HFFc6 (cell line): ENCODE results near the gene LAMA1. TPM values are rescaled to one million over a fixed set of nuclear protein-coding genes. Genes with fewer than 3 reads are reported as not detected.

Experiments used
- DNase-seq: peaks from one replicate; pipeline ENCODE4 v3.0.0-alpha.2; 2018
- H3K27ac Mint-ChIP-seq: 2 replicates; pipeline ENCODE4 v1.8.0; 2020; ENCODE audit warnings: mild to moderate bottlenecking, mixed read lengths
- H3K27me3 Mint-ChIP-seq: 2 replicates; pipeline ENCODE4 v1.8.0; 2021; ENCODE audit warnings: mild to moderate bottlenecking, moderate library complexity, mixed read lengths; ENCODE audit not compliant: insufficient read depth
- H3K36me3 Mint-ChIP-seq: 2 replicates; pipeline ENCODE4 v1.8.0; 2021; ENCODE audit warnings: low read depth, mixed read lengths
- H3K4me1 Mint-ChIP-seq: 2 replicates; pipeline ENCODE4 v1.8.0; 2020; ENCODE audit warnings: low read depth, mixed read lengths
- H3K4me3 Mint-ChIP-seq: 2 replicates; pipeline ENCODE4 v1.8.0; 2020; ENCODE audit warnings: mild to moderate bottlenecking, moderate library complexity, mixed read lengths
- H3K9me3 Mint-ChIP-seq: 2 replicates; pipeline ENCODE4 v1.8.0; 2020; ENCODE audit warnings: mild to moderate bottlenecking, mixed read lengths
- CTCF ChIP-seq: fragments of 200-600 bp; sonication (generic); IDR thresholded peaks from 2 replicates; pipeline ENCODE4 v1.5.0; 2021; ENCODE audit warnings: antibody characterized with exemption, mild to moderate bottlenecking
- total RNA-seq, 6 experiments: library from RNA; stranded (reverse); fragmentation: NEBNext Ultra II Directional; extraction: Animal tissue kit (Norgen Biotek cat#: 25700); gene quantifications; 2 replicates in 1 of 6; 3 replicates in 5 of 6; pipeline ENCODE4 v1.2.3, GENCODE V29; 2021

The LAMA1 gene
- total RNA-seq, 6 experiments from 2014 or later: 0.12 to 1.5 (median 0.16) TPM

- Mint-ChIP-seq H3K4me3 (no peak overlapping the region), H3K9me3 (peaks cover 29% of the 10 kb centered on the region), H3K27me3 (no peaks in the 10 kb centered on the region; the same call in 1 of the 2 replicates), H3K27ac (no peak overlapping the region), H3K36me3 (no peaks in the 10 kb centered on the region), H3K4me1 (no peaks in the 10 kb centered on the region)
- no peak for TF ChIP-seq CTCF
- no peak for DNase-seq
These were observed 94.5 kb downstream of the LAMA1 start for GRCh38 chr18:7023063-7023580.

GRCh38 chr18:7021994-7022840 lies 95.4 kb downstream of the LAMA1 start:
- Mint-ChIP-seq H3K9me3 (peaks cover 26% of the 10 kb centered on the region), H3K4me3 (no peak overlapping the region), H3K27me3 (no peaks in the 10 kb centered on the region; the same call in 1 of the 2 replicates), H3K36me3 (no peaks in the 10 kb centered on the region), H3K4me1 (no peaks in the 10 kb centered on the region), H3K27ac (no peak overlapping the region)
- peak; percentile 66 for TF ChIP-seq CTCF
- DNase-seq: peak; percentile 19

GRCh38 chr18:7020995-7021777 lies 96.4 kb downstream of the LAMA1 start:
- Mint-ChIP-seq H3K4me1 (no peaks in the 10 kb centered on the region), H3K27me3 (no peaks in the 10 kb centered on the region; the same call in 1 of the 2 replicates), H3K9me3 (peaks cover 24% of the 10 kb centered on the region), H3K36me3 (no peaks in the 10 kb centered on the region), H3K4me3 (no peak overlapping the region), H3K27ac (no peak overlapping the region)
- no peak for DNase-seq
- TF ChIP-seq CTCF: no peak; the same call in 1 of the 2 replicates

- TF ChIP-seq CTCF: no peak
- Mint-ChIP-seq H3K4me3 (no peak overlapping the region), H3K4me1 (no peaks in the 10 kb centered on the region), H3K9me3 (peaks cover 5% of the 10 kb centered on the region; the same call in 1 of the 2 replicates), H3K27ac (no peak overlapping the region), H3K27me3 (peaks cover 4% of the 10 kb centered on the region; the same call in 1 of the 2 replicates), H3K36me3 (no peaks in the 10 kb centered on the region)
- DNase-seq: no peak
These were observed 100.6 kb downstream of the LAMA1 start for GRCh38 chr18:7017013-7017412.

- DNase-seq: no peak
- no peak for TF ChIP-seq CTCF
- no peak overlapping the region for H3K4me3 Mint-ChIP-seq
- no peaks in the 10 kb centered on the region for H3K36me3 Mint-ChIP-seq
- H3K27me3 Mint-ChIP-seq: peaks cover 4% of the 10 kb centered on the region; the same call in 1 of the 2 replicates
- no peak overlapping the region for H3K27ac Mint-ChIP-seq
- no peaks in the 10 kb centered on the region for H3K4me1 Mint-ChIP-seq
- H3K9me3 Mint-ChIP-seq: no peaks in the 10 kb centered on the region; the same call in 1 of the 2 replicates
These were observed 106.5 kb downstream of the LAMA1 start for GRCh38 chr18:7011142-7011541.
